HCT116 (cell line): ENCODE results near the gene DOCK4. TPM values are rescaled to one million over a fixed set of nuclear protein-coding genes. Genes with fewer than 3 reads are reported as not detected.

ENCODE experiments used
- ATAC-seq: fragments of 200-7000 bp; cut with Tn5 transposase; 2 replicates; pipeline ENCODE4 v1.9.1; 2020; ENCODE audit warnings: mild to moderate bottlenecking, moderate library complexity
- BruUV-seq: library from RNA; stranded (reverse); fragments of 400-500 nt; replicated peaks from 2 replicates; lab custom pipeline; 2021; lab: Mats Ljungman, UMichigan
- CTCF ChIA-PET: fragments of 300-600 bp; sonication (Branson Sonifier 250); formaldehyde crosslinking; loops from one replicate; lab custom pipeline; 2021; ENCODE audit warnings: antibody characterized with exemption; lab: Charles Lee
- POLR2A ChIA-PET: fragments of 300-600, 350-600 bp; sonication (Branson Sonifier 250); formaldehyde crosslinking; loops from one replicate; lab custom pipeline; 2021; ENCODE audit warnings: antibody characterized with exemption; lab: Charles Lee
- RAD21 ChIA-PET, 2 experiments: fragments of 300-600 bp; sonication (Branson Sonifier 250); formaldehyde crosslinking; loops; one replicate each; lab custom pipeline; 2023; ENCODE audit warnings: low total read pairs in 2 of 2; ENCODE audit not compliant: uncharacterized antibody in 2 of 2, unreplicated experiment in 2 of 2, low non-redundant PET in 1 of 2; lab: Charles Lee
- DNase-seq: peaks from one replicate; pipeline ENCODE4 v3.0.0-alpha.2; 2010; ENCODE audit warnings: low read depth, low spot score
- H2AFZ ChIP-seq: fragments of 200-600 bp; shearing (Covaris generic), sonication (generic); 2 replicates; pipeline ENCODE4 v1.6.1; 2017; ENCODE audit warnings: low read depth, mixed run types, mixed read lengths, antibody characterized with exemption, low read length; ENCODE audit not compliant: poor library complexity, severe bottlenecking
- H3K27ac ChIP-seq: 2 replicates; pipeline ENCODE4 v1.5.1; 2012; ENCODE audit warnings: low read depth, low read length
- H3K27me3 ChIP-seq: fragments of 200-600 bp; sonication (generic); 2 replicates; pipeline ENCODE4 v1.6.1; 2016; ENCODE audit warnings: mixed run types, low read length, mixed read lengths; ENCODE audit not compliant: insufficient read depth
- H3K36me3 ChIP-seq, 2 experiments: fragments of 200-500 bp in 1 of 2; fragments of 200-600 bp in 1 of 2; sonication (Bioruptor generic) in 1 of 2; sonication (generic) in 1 of 2; 2 replicates each; pipeline versions ENCODE4 v1.5.1 to v1.6.1; 2014 to 2016; ENCODE audit warnings: low read length in 2 of 2, inconsistent platforms in 1 of 2, mixed read lengths in 1 of 2, mixed run types in 1 of 2; ENCODE audit not compliant: insufficient read depth in 2 of 2, control insufficient read depth in 1 of 2
- H3K4me1 ChIP-seq, 2 experiments: fragments of 200-600 bp in 1 of 2; sonication (generic) in 1 of 2; 2 replicates each; pipeline versions ENCODE4 v1.5.1 to v1.6.1; 2012 to 2017; ENCODE audit warnings: low read length in 2 of 2, inconsistent platforms in 1 of 2, mild to moderate bottlenecking in 1 of 2, mixed read lengths in 1 of 2, mixed run types in 1 of 2, moderate library complexity in 1 of 2; ENCODE audit not compliant: insufficient read depth in 2 of 2, control insufficient read depth in 1 of 2
- H3K4me2 ChIP-seq: fragments of 200-600 bp; sonication (generic); 2 replicates; pipeline ENCODE4 v1.6.1; 2017; ENCODE audit warnings: mixed run types, low read length, mixed read lengths
- H3K4me3 ChIP-seq, 2 experiments: fragments of 200-600 bp in 1 of 2; sonication (generic) in 1 of 2; replicated peaks in 1 of 2; 2 replicates each; pipeline ENCODE4 v1.5.1; 2011 to 2016; ENCODE audit warnings: low read length in 2 of 2, control low read depth in 1 of 2, low read depth in 1 of 2, mild to moderate bottlenecking in 1 of 2, mixed read lengths in 1 of 2, mixed run types in 1 of 2
- H3K79me2 ChIP-seq: fragments of 200-600 bp; sonication (generic); 2 replicates; pipeline ENCODE4 v1.6.1; 2017; ENCODE audit warnings: mild to moderate bottlenecking, mixed run types, low read length, moderate library complexity, mixed read lengths; ENCODE audit not compliant: insufficient read depth
- H3K9ac ChIP-seq: fragments of 200-600 bp; sonication (generic); 2 replicates; pipeline ENCODE4 v1.6.1; 2016; ENCODE audit warnings: low read length, mixed read lengths
- H3K9me2 ChIP-seq: fragments of 200-600 bp; sonication (generic), shearing (Covaris generic); 2 replicates; pipeline ENCODE4 v1.6.1; 2017; ENCODE audit warnings: mixed run types, mild to moderate bottlenecking, moderate library complexity; ENCODE audit not compliant: insufficient read depth
- H3K9me3 ChIP-seq, 2 experiments: fragments of 200-500 bp in 1 of 2; fragments of 200-600 bp in 1 of 2; sonication (Bioruptor generic) in 1 of 2; sonication (generic) in 1 of 2; 2 replicates each; pipeline ENCODE4 v1.6.1; 2014 to 2017; ENCODE audit warnings: low read length in 2 of 2, mixed read lengths in 2 of 2, inconsistent platforms in 1 of 2, low read depth in 1 of 2, mild to moderate bottlenecking in 1 of 2, mixed run types in 1 of 2, moderate library complexity in 1 of 2; ENCODE audit not compliant: control insufficient read depth in 1 of 2, insufficient read depth in 1 of 2
- H4K20me1 ChIP-seq: fragments of 200-600 bp; sonication (generic), shearing (Covaris generic); 2 replicates; pipeline ENCODE4 v1.6.1; 2017; ENCODE audit warnings: mixed run types, mild to moderate bottlenecking, moderate library complexity; ENCODE audit not compliant: insufficient read depth
- CBX3 ChIP-seq: IDR thresholded peaks from 2 replicates; pipeline ENCODE4 v1.6.1; 2012; ENCODE audit warnings: low read depth
- EZH2phosphoT487 ChIP-seq: fragments of 200-600 bp; IDR thresholded peaks from 2 replicates; pipeline ENCODE4 v1.6.1; 2018; ENCODE audit warnings: antibody characterized with exemption, borderline replicate concordance
- RAD21 ChIP-seq: IDR thresholded peaks from 2 replicates; pipeline ENCODE4 v1.6.1; 2012; ENCODE audit warnings: low read depth, mild to moderate bottlenecking
- SIN3A ChIP-seq: IDR thresholded peaks from 2 replicates; pipeline ENCODE4 v1.6.1; 2012; ENCODE audit warnings: low read depth
- SP1 ChIP-seq: IDR thresholded peaks from 2 replicates; pipeline ENCODE4 v1.6.1; 2012; ENCODE audit warnings: low read depth
- TCF7L2 ChIP-seq: IDR thresholded peaks from 2 replicates; pipeline ENCODE4 v1.7.0; 2011; ENCODE audit warnings: borderline replicate concordance, inconsistent platforms; ENCODE audit not compliant: insufficient read depth, insufficient read length; ENCODE audit errors: extremely low read depth
- YY1 ChIP-seq: IDR thresholded peaks from 2 replicates; pipeline ENCODE4 v1.6.1; 2011; ENCODE audit warnings: low read length, low read depth, moderate library complexity, mild to moderate bottlenecking; ENCODE audit not compliant: insufficient replicate concordance; ENCODE audit errors: extremely low read depth
- intact Hi-C: fragments of 100-400 bp; cut with micrococcal nuclease; formaldehyde crosslinking; loops from 2 replicates; pipeline ENCODE4 v1.10.0; 2022
- total RNA-seq: library from RNA; stranded (reverse); gene quantifications from one replicate; pipeline ENCODE4 v1.2.1, GENCODE V29; 2021; ENCODE audit not compliant: unreplicated experiment
- TF ChIP-seq, protein P1 (sequence below): IDR thresholded peaks from 2 replicates; pipeline ENCODE4 v1.6.1; 2012; ENCODE audit warnings: low read depth
- TF ChIP-seq, protein P2 (sequence below), 3 experiments: fragments of 200-600 bp in 1 of 3; sonication (generic) in 1 of 3; IDR thresholded peaks in 2 of 3; conservative IDR thresholded peaks in 1 of 3; 2 replicates each; pipeline ENCODE4 v1.5.1; 2012 to 2017; ENCODE audit warnings: low read depth in 2 of 3, low read length in 2 of 3, antibody characterized with exemption in 1 of 3, borderline replicate concordance in 1 of 3, control low read depth in 1 of 3, mild to moderate bottlenecking in 1 of 3, mixed read lengths in 1 of 3, mixed run types in 1 of 3, moderate library complexity in 1 of 3; ENCODE audit not compliant: insufficient read depth in 1 of 3

DOCK4 gene
- total RNA-seq, 1 experiment from 2014 or later = 2.2 TPM

DNA sequence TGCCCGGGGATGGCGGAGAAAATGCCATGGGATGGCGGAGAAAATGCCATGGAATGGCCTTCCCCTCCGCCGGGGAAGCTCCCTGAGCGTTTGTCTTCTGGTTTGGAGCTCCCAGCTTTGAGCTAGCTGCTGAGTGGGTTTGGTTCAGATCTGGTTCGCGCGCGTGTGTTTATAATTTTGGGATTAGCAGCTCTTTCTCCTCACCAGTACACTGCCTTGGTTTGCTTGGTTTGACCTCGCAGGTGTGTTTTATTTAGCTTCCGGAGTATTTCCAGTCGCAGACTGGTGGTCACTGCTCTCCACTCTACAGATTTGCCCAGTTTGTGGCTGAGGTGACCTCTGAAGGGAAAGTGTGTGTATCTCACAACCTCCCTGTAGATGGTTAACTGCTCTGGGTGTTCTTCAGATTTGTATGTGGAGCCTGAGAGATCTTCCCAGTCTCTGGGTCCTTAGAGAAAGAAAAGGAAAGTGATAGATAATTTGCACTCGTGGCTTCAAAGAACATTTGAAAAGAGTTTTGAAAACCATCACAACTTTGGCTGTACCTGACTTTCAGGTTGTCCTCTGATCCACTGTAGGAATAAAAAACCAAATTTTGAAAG, 893 bp upstream of the DOCK4 start (continued):
- TF ChIP-seq SP1 (no peak), RAD21 (no peak), YY1 (no peak)
- TF ChIP-seq, protein P1, sequence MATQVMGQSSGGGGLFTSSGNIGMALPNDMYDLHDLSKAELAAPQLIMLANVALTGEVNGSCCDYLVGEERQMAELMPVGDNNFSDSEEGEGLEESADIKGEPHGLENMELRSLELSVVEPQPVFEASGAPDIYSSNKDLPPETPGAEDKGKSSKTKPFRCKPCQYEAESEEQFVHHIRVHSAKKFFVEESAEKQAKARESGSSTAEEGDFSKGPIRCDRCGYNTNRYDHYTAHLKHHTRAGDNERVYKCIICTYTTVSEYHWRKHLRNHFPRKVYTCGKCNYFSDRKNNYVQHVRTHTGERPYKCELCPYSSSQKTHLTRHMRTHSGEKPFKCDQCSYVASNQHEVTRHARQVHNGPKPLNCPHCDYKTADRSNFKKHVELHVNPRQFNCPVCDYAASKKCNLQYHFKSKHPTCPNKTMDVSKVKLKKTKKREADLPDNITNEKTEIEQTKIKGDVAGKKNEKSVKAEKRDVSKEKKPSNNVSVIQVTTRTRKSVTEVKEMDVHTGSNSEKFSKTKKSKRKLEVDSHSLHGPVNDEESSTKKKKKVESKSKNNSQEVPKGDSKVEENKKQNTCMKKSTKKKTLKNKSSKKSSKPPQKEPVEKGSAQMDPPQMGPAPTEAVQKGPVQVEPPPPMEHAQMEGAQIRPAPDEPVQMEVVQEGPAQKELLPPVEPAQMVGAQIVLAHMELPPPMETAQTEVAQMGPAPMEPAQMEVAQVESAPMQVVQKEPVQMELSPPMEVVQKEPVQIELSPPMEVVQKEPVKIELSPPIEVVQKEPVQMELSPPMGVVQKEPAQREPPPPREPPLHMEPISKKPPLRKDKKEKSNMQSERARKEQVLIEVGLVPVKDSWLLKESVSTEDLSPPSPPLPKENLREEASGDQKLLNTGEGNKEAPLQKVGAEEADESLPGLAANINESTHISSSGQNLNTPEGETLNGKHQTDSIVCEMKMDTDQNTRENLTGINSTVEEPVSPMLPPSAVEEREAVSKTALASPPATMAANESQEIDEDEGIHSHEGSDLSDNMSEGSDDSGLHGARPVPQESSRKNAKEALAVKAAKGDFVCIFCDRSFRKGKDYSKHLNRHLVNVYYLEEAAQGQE = no peak

DNA sequence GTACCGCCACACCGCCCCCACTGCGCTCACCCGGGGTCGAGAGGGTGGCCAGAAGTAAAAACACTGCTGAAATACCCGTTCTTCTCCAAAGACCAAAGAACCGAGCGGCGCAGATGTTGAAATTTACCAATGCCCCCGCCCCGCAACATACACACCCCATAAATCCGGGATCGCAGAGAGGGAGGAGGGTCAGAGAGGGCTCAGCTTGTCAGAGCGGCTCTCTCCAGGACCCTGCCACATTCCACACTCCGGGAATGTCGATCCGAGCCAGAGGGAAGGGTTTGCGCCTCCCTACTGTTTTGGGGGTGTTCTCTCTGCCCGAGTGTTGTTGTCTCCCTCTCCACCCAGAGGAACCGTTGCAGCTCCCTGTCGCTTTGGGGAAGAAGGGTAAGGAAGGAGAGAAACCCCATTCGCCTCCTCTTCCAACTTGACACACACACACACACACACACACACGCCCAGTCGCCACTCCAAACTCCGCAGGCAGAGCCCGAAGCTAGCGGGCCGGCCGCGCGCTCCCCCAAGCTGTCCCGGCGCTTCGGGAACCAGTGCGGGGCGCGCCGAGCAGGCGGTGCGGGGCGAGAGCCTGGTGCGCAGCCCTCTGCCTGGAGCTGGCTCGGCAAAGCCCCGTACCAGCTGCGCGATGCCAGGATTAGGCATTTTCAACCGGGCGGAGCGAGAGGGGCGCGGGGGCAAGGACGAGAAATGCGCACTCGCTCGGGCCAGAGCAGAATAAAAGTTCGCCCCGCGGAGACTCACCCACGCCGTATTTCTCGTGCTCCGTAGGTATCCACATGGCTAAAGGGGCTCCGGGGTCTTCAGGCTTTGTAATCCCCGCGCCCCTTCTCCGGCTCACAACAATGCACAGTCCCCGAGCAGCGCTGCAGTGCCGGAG, 609 bp downstream of the DOCK4 start:
- DNase-seq = peak; percentile 7
- POLR2A ChIA-PET = interaction anchor here (1.2 kb wide), 1 partner anchor 245 kb away, joined by 5 read pairs; the partner anchor contains the start of gene IFRD1
- CTCF ChIA-PET = no interaction called here

More for the DNA sequence above, 609 bp downstream of the DOCK4 start:
- Histone ChIP-seq H3K36me3 (no peaks in the 10 kb centered on the region), H3K9ac (peak overlapping the region; percentile 50), H3K4me3 (peak overlapping the region; percentile 62 to 73), H4K20me1 (no peaks in the 10 kb centered on the region), H3K27ac (no peak overlapping the region; the same call in 1 of the 2 replicates), H3K9me3 (no peaks in the 10 kb centered on the region), H3K9me2 (no peaks in the 10 kb centered on the region), H3K4me2 (peak overlapping the region; percentile 99), H3K4me1 (peaks cover 2 to 17% of the 10 kb centered on the region in 2 experiments; a peak in 3 of 4 replicates), H3K79me2 (peaks cover 18% of the 10 kb centered on the region), H3K27me3 (peaks cover 21% of the 10 kb centered on the region), H2AFZ (peak overlapping the region; percentile 85)
- RAD21 ChIA-PET = no interaction called here
- TF ChIP-seq, protein P1 = no peak
- no peak for TF ChIP-seq CBX3
- TF ChIP-seq, protein P2, sequence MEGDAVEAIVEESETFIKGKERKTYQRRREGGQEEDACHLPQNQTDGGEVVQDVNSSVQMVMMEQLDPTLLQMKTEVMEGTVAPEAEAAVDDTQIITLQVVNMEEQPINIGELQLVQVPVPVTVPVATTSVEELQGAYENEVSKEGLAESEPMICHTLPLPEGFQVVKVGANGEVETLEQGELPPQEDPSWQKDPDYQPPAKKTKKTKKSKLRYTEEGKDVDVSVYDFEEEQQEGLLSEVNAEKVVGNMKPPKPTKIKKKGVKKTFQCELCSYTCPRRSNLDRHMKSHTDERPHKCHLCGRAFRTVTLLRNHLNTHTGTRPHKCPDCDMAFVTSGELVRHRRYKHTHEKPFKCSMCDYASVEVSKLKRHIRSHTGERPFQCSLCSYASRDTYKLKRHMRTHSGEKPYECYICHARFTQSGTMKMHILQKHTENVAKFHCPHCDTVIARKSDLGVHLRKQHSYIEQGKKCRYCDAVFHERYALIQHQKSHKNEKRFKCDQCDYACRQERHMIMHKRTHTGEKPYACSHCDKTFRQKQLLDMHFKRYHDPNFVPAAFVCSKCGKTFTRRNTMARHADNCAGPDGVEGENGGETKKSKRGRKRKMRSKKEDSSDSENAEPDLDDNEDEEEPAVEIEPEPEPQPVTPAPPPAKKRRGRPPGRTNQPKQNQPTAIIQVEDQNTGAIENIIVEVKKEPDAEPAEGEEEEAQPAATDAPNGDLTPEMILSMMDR (IDR thresholded peaks at IDR 0.05 in 2 of 3, conservative IDR thresholded peaks at IDR 0.05 in 1 of 3; ENCODE audit: borderline replicate concordance in 1 of 3, insufficient read depth in 1 of 3, low read depth in 2 of 3, low read length in 2 of 3) = no peak
- no peak for TF ChIP-seq EZH2phosphoT487
- no peak; the same call in 1 of the 2 replicates for TF ChIP-seq SIN3A
- TF ChIP-seq TCF7L2 = no peak
- TF ChIP-seq YY1 = no peak
- no peak for TF ChIP-seq SP1
- intact Hi-C loops = loop anchor here (2.0 to 10.0 kb wide), 2 partner anchors 209 to 245 kb away; partner anchors contain the start of gene IFRD1
- no TSS peak for BruUV-seq
- peak; percentile 35 for ATAC-seq
